ENCODE results near the gene TMEM120B. TPM values are rescaled to one million over a fixed set of nuclear protein-coding genes. Genes with fewer than 3 reads are reported as not detected.

TMEM120B gene
- total RNA-seq, 4 donors from 2014 or later, result 5.9 to 11.2 (median 6.4) TPM

- no peak for TF ChIP-seq CTCF (IDR thresholded peaks at IDR 0.05 in 4 of 5, conservative IDR thresholded peaks at IDR 0.05 in 1 of 5)
- no peak for TF ChIP-seq POLR2A (IDR thresholded peaks at IDR 0.05)
- peaks cover 9 to 73% of the 10 kb centered on the region in 2 donors for H3K36me3 ChIP-seq
- intact Hi-C loops (cut with DNase I; ENCODE audit: low total_unique reads), result no loop called here
- ATAC-seq (no peak), DNase-seq (no peak)
- no peak overlapping the region for H3K4me3 ChIP-seq
- in situ Hi-C loops (cut with MboI; ENCODE audit: low sequenced_read_pairs in 4 of 4), result no loop called here
- H3K4me1 ChIP-seq, result peaks cover 12 to 17% of the 10 kb centered on the region in 2 donors
- H3K27me3 ChIP-seq, result no peaks in the 10 kb centered on the region
- no peak overlapping the region for H3K27ac ChIP-seq
- H3K9me3 ChIP-seq, result no peaks in the 10 kb centered on the region
Observed at GRCh38 chr12:121816925-121817647, 104.5 kb downstream of the TMEM120B start.

GRCh38 chr12:121817648-121818043, 105.1 kb downstream of the TMEM120B start:
- Histone ChIP-seq H3K27ac (no peak overlapping the region), H3K4me1 (peaks cover 7 to 11% of the 10 kb centered on the region in 2 donors), H3K27me3 (no peaks in the 10 kb centered on the region), H3K36me3 (peaks cover 9 to 79% of the 10 kb centered on the region in 2 donors), H3K9me3 (no peaks in the 10 kb centered on the region), H3K4me3 (no peak overlapping the region)
- intact Hi-C loops (cut with DNase I; ENCODE audit: low total_unique reads), result no loop called here
- no peak for DNase-seq
- no peak for ATAC-seq
- TF ChIP-seq POLR2A (IDR thresholded peaks at IDR 0.05), result no peak
- no peak for TF ChIP-seq CTCF (IDR thresholded peaks at IDR 0.05 in 4 of 5, conservative IDR thresholded peaks at IDR 0.05 in 1 of 5)
- in situ Hi-C loops (cut with MboI; ENCODE audit: low sequenced_read_pairs in 4 of 4), result no loop called here

- Histone ChIP-seq H3K4me1 (no peaks in the 10 kb centered on the region), H3K4me3 (no peak overlapping the region), H3K27me3 (no peaks in the 10 kb centered on the region), H3K27ac (no peak overlapping the region), H3K36me3 (peaks cover 9 to 89% of the 10 kb centered on the region in 2 donors), H3K9me3 (no peaks in the 10 kb centered on the region)
- in situ Hi-C loops (cut with MboI; ENCODE audit: low sequenced_read_pairs in 4 of 4), result no loop called here
- intact Hi-C loops (cut with DNase I; ENCODE audit: low total_unique reads), result no loop called here
- ATAC-seq (no peak), DNase-seq (no peak)
- TF ChIP-seq CTCF (IDR thresholded peaks at IDR 0.05 in 4 of 5, conservative IDR thresholded peaks at IDR 0.05 in 1 of 5), result no peak
- no peak for TF ChIP-seq POLR2A (IDR thresholded peaks at IDR 0.05)
Observed at GRCh38 chr12:121819212-121819949, 106.8 kb downstream of the TMEM120B start.

GRCh38 chr12:121820056-121820455, 107.5 kb downstream of the TMEM120B start:
- TF ChIP-seq CTCF (IDR thresholded peaks at IDR 0.05 in 4 of 5, conservative IDR thresholded peaks at IDR 0.05 in 1 of 5), result no peak
- TF ChIP-seq POLR2A (IDR thresholded peaks at IDR 0.05), result no peak
- Histone ChIP-seq H3K36me3 (peaks cover 9 to 82% of the 10 kb centered on the region in 2 donors), H3K27ac (no peak overlapping the region), H3K9me3 (no peaks in the 10 kb centered on the region), H3K4me3 (no peak overlapping the region), H3K4me1 (no peaks in the 10 kb centered on the region), H3K27me3 (no peaks in the 10 kb centered on the region)
- ATAC-seq (no peak), DNase-seq (no peak)
- intact Hi-C loops (cut with DNase I; ENCODE audit: low total_unique reads), result no loop called here
- in situ Hi-C loops (cut with MboI; ENCODE audit: low sequenced_read_pairs in 4 of 4), result no loop called here

All from gastrocnemius medialis (tissue), 4 donors.